ENCODE measurements around the gene ZCCHC2.

DNA sequence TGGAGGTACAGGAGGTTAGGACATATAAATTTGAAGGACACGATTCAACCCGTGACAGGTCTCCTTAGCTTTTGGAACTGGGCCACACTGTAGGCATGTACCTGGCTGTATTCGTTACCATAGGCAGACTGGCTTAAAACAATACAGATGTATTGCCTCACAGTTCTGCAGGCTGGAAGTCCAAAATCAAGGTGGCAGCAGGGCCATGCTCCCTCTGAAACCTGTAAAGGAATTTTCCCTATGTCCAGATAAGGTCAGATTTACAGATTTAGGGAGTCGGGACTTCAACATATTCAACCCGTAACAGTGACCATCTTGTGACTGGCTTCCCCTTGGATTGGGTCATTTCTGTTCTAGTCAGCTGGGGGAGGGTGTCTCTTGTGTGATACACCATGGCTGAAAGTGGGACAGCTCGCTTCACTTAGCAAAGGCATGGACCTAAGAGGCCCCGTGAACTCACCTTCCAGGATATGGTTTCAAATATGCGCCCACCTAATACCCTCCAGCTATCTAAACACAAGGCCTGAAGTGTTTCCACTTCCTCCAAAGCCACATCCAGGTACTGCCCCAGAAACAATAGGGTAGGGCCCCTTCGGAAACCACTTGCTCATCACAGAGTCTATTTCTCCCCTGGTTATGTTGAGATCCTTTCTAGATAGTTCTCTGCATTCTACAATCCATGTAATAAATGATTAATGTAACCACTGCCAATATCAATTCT lies 85.0 kb downstream of the ZCCHC2 start:
- TF ChIP-seq CTCF (IDR thresholded peaks at IDR 0.05): no peak
- no peak for TF ChIP-seq POLR2A (IDR thresholded peaks at IDR 0.05)

All from esophagus squamous epithelium (tissue), 4 donors.